Vagina (tissue), 2 donors: Measurements from ENCODE around the gene SYP.

ENCODE experiments used
- CTCF ChIP-seq, 3 experiments: fragments of 450-650 bp in 2 of 3; fragments of 200-600 bp in 1 of 3; sonication (generic) in 1 of 3; IDR thresholded peaks; one replicate each; pipeline ENCODE4 v1.5.1; 2017 to 2019; ENCODE audit warnings: antibody characterized with exemption in 3 of 3, mild to moderate bottlenecking in 2 of 3, moderate library complexity in 2 of 3
- POLR2A ChIP-seq, 2 donors: fragments of 450-650 bp; IDR thresholded peaks; one replicate each; pipeline ENCODE4 v1.6.1; 2017; ENCODE audit warnings: antibody characterized with exemption in 2 of 2, mild to moderate bottlenecking in 2 of 2, moderate library complexity in 2 of 2
- POLR2AphosphoS5 ChIP-seq, 2 donors: sonication (generic); formaldehyde crosslinking; IDR thresholded peaks; one replicate each; pipeline ENCODE4 v1.9.0; 2017; ENCODE audit warnings: antibody characterized with exemption in 2 of 2, mild to moderate bottlenecking in 2 of 2, low read depth in 1 of 2; ENCODE audit not compliant: insufficient read depth in 1 of 2

- TF ChIP-seq CTCF (IDR thresholded peaks at IDR 0.05) (no peak), POLR2AphosphoS5 (IDR thresholded peaks at IDR 0.05; ENCODE audit: insufficient read depth in 1 of 2, low read depth in 1 of 2) (no peak), POLR2A (IDR thresholded peaks at IDR 0.05) (no peak)
Observed at GRCh38 chrX:49214996-49215526, 15.1 kb upstream of the SYP start.
